ENCODE measurements around the gene PRDM12.

GRCh38 chr9:130668659-130669058 is 4.3 kb downstream of the PRDM12 start:
- TF ChIP-seq GATA3 (IDR thresholded peaks at IDR 0.05; ENCODE audit: low read depth, low read length) (no peak), GATA2 (IDR thresholded peaks at IDR 0.05; ENCODE audit: low read depth, low read length) (no peak)
